Kidney (tissue), 14 donors: ENCODE data around the gene TNS3. TPM values are rescaled to one million over a fixed set of nuclear protein-coding genes. Genes with fewer than 3 reads are reported as not detected.

Experiments used
- DNase-seq, 5 donors: peaks; one replicate each; pipeline ENCODE4 v3.0.0-alpha.2; 2013 to 2020
- FAIRE-seq: peaks from 2 replicates; lab custom pipeline; 2012; peaks lifted over from hg19 to GRCh38; lab: Jason Lieb, UNC
- H3K27ac ChIP-seq, 2 donors: one replicate each; pipeline ENCODE4 v1.7.0; 2013; ENCODE audit warnings: low read depth in 2 of 2, low read length in 2 of 2, inconsistent platforms in 1 of 2
- H3K27me3 ChIP-seq: one replicate; pipeline ENCODE4 v1.7.1; 2013; ENCODE audit warnings: low read length, inconsistent platforms; ENCODE audit not compliant: control insufficient read depth, insufficient read depth
- H3K36me3 ChIP-seq, 3 donors: one replicate each; pipeline versions ENCODE4 v1.7.0 to v1.7.1; 2013; ENCODE audit warnings: low read length in 3 of 3, control low read depth in 1 of 3, inconsistent platforms in 1 of 3; ENCODE audit not compliant: insufficient read depth in 3 of 3, control insufficient read depth in 2 of 3
- H3K4me1 ChIP-seq, 3 donors: one replicate each; pipeline versions ENCODE4 v1.7.0 to v1.7.1; 2013; ENCODE audit warnings: low read length in 3 of 3, inconsistent platforms in 1 of 3, low read depth in 1 of 3; ENCODE audit not compliant: control insufficient read depth in 2 of 3, insufficient read depth in 2 of 3
- H3K4me3 ChIP-seq, 3 donors: one replicate each; pipeline versions ENCODE4 v1.7.0 to v1.8.1; 2013; ENCODE audit warnings: low read length in 3 of 3, control low read depth in 1 of 3, inconsistent platforms in 1 of 3
- H3K9ac ChIP-seq, 3 donors: one replicate each; pipeline versions ENCODE4 v1.7.0 to v1.7.1; 2013; ENCODE audit warnings: low read length in 3 of 3, control low read depth in 1 of 3, inconsistent platforms in 1 of 3
- H3K9me3 ChIP-seq, 3 donors: one replicate each; pipeline versions ENCODE4 v1.7.0 to v1.7.1; 2013; ENCODE audit warnings: low read length in 3 of 3, control low read depth in 1 of 3, inconsistent platforms in 1 of 3; ENCODE audit not compliant: control insufficient read depth in 2 of 3, insufficient read depth in 1 of 3
- intact Hi-C: fragments of 100-400 bp; cut with DNase I; formaldehyde crosslinking; loops from one replicate; pipeline ENCODE4 v1.11.1; 2022
- polyA plus RNA-seq: library from polyadenylated mRNA; stranded (reverse); fragments of 350-450 nt; fragmentation: Illumina TruSeq; extraction: RNeasy Lipid Tissue Mini Kit (QIAGEN cat#74804); gene quantifications from one replicate; pipeline ENCODE4 v1.2.3, GENCODE V29; 2014; ENCODE audit warnings: low read depth, low replicate concordance; ENCODE audit not compliant: insufficient read depth
- total RNA-seq: library from RNA; stranded (reverse); fragmentation: NEBNext Ultra II Directional; extraction: Animal tissue kit (Norgen Biotek cat#: 25700); gene quantifications from one replicate; pipeline ENCODE4 v1.2.1, GENCODE V29; 2021
- TF ChIP-seq, protein P1 (sequence below): IDR thresholded peaks from 3 replicates; pipeline ENCODE4 v1.5.1; 2012; ENCODE audit warnings: mild to moderate bottlenecking, moderate library complexity, borderline replicate concordance; ENCODE audit not compliant: insufficient read depth; ENCODE audit errors: extremely low read depth
- donor health status: control.
- donor health status: control.
- donor health status: control.
- donor health status: control.
- donor health status: control.
- donor health status: DM: yes; HTN: yes; CAD: no.
- donor health status: Normal renal cell carcinoma (clear cell type).

The TNS3 gene
- total and polyA plus RNA-seq, 2 donors from 2014 or later: 38.4 to 198 TPM

DNA sequence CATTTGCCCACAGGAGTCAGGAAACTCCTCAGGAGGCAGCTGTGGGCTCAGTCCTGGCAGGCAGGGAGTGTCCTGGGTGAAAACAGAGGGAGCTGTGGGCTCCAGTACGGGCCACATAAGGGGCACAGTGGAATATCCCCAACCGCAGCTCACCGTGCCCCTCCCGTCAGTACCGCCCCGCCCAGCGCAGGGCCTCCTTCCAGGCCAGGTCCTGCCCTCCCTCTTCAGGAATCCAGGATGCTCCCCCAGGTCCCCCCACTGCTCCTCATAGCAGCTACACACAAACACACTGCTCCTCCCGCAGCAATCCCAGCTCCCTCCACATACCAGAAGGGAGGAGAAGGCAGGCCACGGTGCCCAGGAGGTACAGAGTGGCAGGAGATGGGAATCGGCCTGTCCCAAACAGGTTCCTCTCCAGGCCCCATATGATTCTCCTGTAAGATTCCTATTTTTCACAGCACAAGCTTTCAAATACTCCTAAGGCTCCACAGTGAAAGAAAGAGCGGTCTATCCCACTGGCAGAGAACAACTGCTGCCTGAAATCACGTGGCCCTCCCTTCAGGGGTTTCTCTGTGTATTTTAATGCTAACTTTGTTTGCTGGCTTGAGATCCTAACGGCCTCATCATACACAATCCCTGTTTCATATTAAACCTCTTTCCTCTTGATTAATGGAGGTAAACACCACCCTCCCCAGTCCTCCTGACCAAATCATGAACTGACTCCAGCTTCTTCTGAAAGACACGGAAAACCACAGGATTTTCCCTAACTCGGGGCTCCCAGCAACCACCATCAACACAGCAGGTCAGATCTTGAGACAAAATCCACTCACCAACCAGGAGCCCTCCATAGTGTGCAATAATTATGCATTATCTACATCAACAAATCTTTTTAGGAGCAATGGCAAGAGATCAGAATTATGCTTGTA is 178.7 kb downstream of the TNS3 start:
- no peaks in the 10 kb centered on the region for H3K9me3 ChIP-seq
- DNase-seq: no peak
- H3K9ac ChIP-seq: no peak overlapping the region
- intact Hi-C loops: no loop called here
- no peak for FAIRE-seq
- H3K4me3 ChIP-seq: no peak overlapping the region
- peak overlapping the region in 1 of 2 donors; percentile 20 for H3K27ac ChIP-seq
- peaks cover 0 to 43% (median 25%) of the 10 kb centered on the region in 3 donors for H3K4me1 ChIP-seq
- H3K27me3 ChIP-seq: no peaks in the 10 kb centered on the region
- H3K36me3 ChIP-seq: peaks cover 0 to 22% (median 5%) of the 10 kb centered on the region in 3 donors
- TF ChIP-seq, protein P1, sequence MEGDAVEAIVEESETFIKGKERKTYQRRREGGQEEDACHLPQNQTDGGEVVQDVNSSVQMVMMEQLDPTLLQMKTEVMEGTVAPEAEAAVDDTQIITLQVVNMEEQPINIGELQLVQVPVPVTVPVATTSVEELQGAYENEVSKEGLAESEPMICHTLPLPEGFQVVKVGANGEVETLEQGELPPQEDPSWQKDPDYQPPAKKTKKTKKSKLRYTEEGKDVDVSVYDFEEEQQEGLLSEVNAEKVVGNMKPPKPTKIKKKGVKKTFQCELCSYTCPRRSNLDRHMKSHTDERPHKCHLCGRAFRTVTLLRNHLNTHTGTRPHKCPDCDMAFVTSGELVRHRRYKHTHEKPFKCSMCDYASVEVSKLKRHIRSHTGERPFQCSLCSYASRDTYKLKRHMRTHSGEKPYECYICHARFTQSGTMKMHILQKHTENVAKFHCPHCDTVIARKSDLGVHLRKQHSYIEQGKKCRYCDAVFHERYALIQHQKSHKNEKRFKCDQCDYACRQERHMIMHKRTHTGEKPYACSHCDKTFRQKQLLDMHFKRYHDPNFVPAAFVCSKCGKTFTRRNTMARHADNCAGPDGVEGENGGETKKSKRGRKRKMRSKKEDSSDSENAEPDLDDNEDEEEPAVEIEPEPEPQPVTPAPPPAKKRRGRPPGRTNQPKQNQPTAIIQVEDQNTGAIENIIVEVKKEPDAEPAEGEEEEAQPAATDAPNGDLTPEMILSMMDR: no peak

DNA sequence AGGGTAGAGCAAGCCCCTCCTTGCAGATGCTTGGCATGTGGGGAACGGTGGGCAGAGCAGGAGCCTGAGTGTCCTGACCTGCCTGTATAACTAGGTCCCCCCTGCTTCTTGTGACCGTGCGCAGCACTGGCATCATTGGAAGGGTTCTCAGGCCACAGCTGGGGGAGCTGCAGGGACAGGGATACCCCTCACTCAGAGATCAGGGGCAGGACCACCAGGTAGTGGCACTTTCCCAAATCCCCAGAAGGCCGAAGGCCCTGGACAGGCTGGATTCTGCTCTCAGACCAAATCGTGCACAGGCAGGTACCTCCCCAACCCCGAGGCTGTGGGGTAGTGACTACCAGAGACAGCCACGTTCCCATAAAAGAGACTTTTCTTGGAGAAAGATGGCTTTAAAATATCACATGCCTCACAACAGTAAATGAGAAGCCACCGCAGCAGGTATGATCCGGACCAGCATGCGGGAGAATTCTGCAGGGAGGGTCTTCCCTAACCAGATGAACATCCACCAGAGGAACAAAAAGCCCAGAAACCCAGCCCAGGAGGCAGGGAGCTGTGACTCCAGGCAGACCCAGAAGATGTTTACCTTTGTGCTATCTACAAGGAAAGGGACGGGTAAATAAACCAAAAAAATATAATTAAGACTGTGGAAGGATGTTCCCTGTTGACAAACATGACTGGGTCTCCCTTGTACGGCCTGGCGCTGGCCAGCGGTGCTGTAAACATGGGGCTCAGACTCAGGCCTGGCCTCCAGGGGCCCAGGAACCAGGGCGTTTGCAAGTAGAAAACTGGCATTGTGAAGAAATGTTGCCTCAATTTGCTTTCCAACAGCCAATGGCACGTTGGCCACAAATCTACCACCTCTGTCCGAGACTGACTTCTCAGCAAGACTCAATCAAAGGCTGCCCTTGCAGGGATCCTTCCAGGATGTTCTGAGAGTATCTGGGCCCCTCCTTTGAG is 180.0 kb downstream of the TNS3 start:
- FAIRE-seq (no peak), DNase-seq (peak in 1 of 5 donors; percentile 28)
- Histone ChIP-seq H3K4me1 (peaks cover 0 to 30% (median 20%) of the 10 kb centered on the region in 3 donors), H3K9me3 (no peaks in the 10 kb centered on the region), H3K4me3 (no peak overlapping the region), H3K27ac (peak overlapping the region; percentile 20 to 28), H3K36me3 (peaks cover 0 to 31% (median 6%) of the 10 kb centered on the region in 3 donors), H3K27me3 (no peaks in the 10 kb centered on the region), H3K9ac (no peak overlapping the region)
- intact Hi-C loops: no loop called here
- TF ChIP-seq, protein P1: no peak

DNA sequence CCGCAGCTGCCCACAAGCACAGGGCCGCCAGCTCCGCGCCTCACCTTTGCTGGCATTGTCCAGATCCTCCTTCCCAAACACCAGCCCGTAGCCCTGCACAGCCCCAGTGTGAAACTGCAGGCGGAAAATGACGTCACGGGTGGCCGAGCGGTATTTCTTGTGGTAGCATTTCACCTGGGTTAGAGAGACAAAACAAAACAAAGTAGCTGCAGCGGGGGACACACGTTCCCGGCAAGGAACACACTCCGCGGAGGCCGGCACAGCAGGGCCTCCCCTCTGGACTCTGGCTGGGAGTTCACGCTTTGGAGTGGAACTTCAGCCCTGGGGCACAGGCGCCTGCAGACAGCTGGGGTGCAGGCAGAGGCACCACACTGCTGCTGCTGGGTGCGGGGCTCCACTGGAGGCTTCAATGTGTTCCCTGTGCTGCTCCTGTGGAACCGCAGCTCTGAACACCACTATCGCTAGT is 181.1 kb downstream of the TNS3 start:
- H3K4me1 ChIP-seq: peaks cover 0 to 19% (median 10%) of the 10 kb centered on the region in 3 donors
- no peak overlapping the region for H3K27ac ChIP-seq
- no peaks in the 10 kb centered on the region for H3K9me3 ChIP-seq
- intact Hi-C loops: no loop called here
- TF ChIP-seq, protein P1: no peak
- H3K9ac ChIP-seq: no peak overlapping the region
- peaks cover 5 to 43% (median 17%) of the 10 kb centered on the region in 3 donors for H3K36me3 ChIP-seq
- no peaks in the 10 kb centered on the region for H3K27me3 ChIP-seq
- FAIRE-seq: no peak
- DNase-seq: peak in 4 of 5 donors; percentile 38 to 63 (median 58)
- no peak overlapping the region for H3K4me3 ChIP-seq
